SU-DHL-6 (cell line): Measurements from ENCODE around the gene TRAPPC2L.

ENCODE experiments used
- H2AFZ ChIP-seq: fragments of 200-600 bp; sonication (generic); 2 replicates; pipeline ENCODE4 v1.6.1; 2014; ENCODE audit warnings: low read depth, mild to moderate bottlenecking, moderate library complexity, mixed read lengths, antibody characterized with exemption, low read length; ENCODE audit not compliant: severe bottlenecking
- H3F3A ChIP-seq: fragments of 200-600 bp; shearing (Covaris generic); 2 replicates; pipeline ENCODE4 v1.6.0; 2016; ENCODE audit warnings: antibody characterized with exemption, mild to moderate bottlenecking; ENCODE audit not compliant: insufficient read depth
- H3K27ac ChIP-seq: fragments of 200-600 bp; sonication (generic); 2 replicates; pipeline ENCODE4 v1.5.1; 2016; ENCODE audit warnings: low read depth, mild to moderate bottlenecking, low read length, moderate library complexity, mixed read lengths
- H3K27me3 ChIP-seq: fragments of 200-600 bp; sonication (generic), shearing (Covaris generic); 2 replicates; pipeline ENCODE4 v1.6.0; 2014; ENCODE audit warnings: mild to moderate bottlenecking, low read length
- H3K36me3 ChIP-seq: fragments of 200-600 bp; sonication (generic); 2 replicates; pipeline ENCODE4 v1.6.1; 2014; ENCODE audit warnings: mild to moderate bottlenecking, low read length, mixed read lengths
- H3K4me2 ChIP-seq: fragments of 300-600, 200-600 bp; shearing (Covaris generic), sonication (generic); 2 replicates; pipeline ENCODE4 v1.6.0; 2014; ENCODE audit warnings: low read length, low read depth, mild to moderate bottlenecking; ENCODE audit not compliant: poor library complexity, severe bottlenecking
- H3K4me3 ChIP-seq: fragments of 200-600 bp; sonication (generic); 2 replicates; pipeline ENCODE4 v1.5.1; 2014; ENCODE audit warnings: antibody characterized with exemption, low read length, mild to moderate bottlenecking, mixed read lengths; ENCODE audit not compliant: insufficient read depth, poor library complexity, severe bottlenecking
- H3K79me2 ChIP-seq: fragments of 200-600 bp; sonication (generic); 2 replicates; pipeline ENCODE4 v1.6.1; 2014; ENCODE audit warnings: mild to moderate bottlenecking, low read length, moderate library complexity; ENCODE audit not compliant: insufficient read depth
- H3K9ac ChIP-seq: fragments of 200-600 bp; sonication (generic); 2 replicates; pipeline ENCODE4 v1.7.0; 2014; ENCODE audit warnings: mild to moderate bottlenecking, low read length
- H3K9me2 ChIP-seq: fragments of 200-600 bp; sonication (generic); replicated peaks from 2 replicates; pipeline ENCODE4 v1.6.1; 2014; ENCODE audit warnings: low read length; ENCODE audit not compliant: insufficient read depth
- H3K9me3 ChIP-seq: fragments of 200-600 bp; sonication (generic); 2 replicates; pipeline ENCODE4 v1.6.1; 2014; ENCODE audit warnings: low read length, mixed read lengths; ENCODE audit not compliant: insufficient read depth
- H4K20me1 ChIP-seq: fragments of 200-600 bp; sonication (generic); 2 replicates; pipeline ENCODE4 v1.6.1; 2014; ENCODE audit warnings: low read depth, mild to moderate bottlenecking, antibody characterized with exemption, low read length, moderate library complexity, mixed read lengths
- EZH2phosphoT487 ChIP-seq: fragments of 200-600 bp; sonication (generic), shearing (Covaris generic); conservative IDR thresholded peaks from 2 replicates; pipeline ENCODE4 v1.6.1; 2018; ENCODE audit warnings: mild to moderate bottlenecking, antibody characterized with exemption, low read length, moderate library complexity, mixed read lengths
- TF ChIP-seq, protein P1 (sequence below): fragments of 200-600 bp; sonication (generic); IDR thresholded peaks from one replicate; pipeline ENCODE4 v1.5.1; 2017; ENCODE audit warnings: antibody characterized with exemption, mild to moderate bottlenecking, low read length, moderate library complexity; ENCODE audit not compliant: insufficient read depth, poor library complexity, severe bottlenecking

Gene TRAPPC2L

DNA sequence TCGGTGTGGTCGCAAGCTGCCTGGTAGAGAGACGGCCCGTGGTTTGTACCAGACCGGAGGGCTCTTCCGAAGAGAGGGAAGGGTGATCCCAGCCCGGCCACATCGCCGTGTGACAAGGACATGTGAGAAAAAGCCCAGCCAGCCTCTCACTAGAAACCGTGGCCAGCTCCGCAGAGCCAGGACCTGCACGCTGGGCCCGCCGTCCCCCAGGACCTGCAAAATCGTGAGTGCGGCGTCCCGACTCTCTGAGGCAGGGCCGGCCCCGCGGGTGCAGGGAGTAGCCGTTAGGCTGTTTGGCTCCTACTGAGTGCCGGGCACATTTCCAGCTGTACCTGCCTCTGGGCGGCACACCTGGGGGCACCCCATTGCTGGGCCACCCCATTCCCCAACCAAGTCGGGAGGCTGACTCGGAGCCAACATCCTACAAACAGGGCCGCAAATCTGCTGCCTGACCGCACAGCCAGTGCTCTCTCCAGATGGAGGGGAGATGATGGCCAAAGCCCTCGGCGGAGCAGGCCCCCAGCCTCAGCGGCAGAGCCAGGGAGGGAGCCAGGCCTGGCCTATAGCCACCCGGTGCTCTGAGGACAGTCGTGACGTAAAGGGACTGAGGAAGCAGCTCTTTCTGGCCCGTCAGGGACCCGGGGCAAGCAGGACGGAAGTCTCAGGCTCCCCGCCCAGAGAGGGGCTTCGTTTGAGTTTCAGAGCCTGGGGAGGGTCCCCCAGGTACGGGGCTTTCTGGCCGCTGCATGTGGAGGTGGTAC is 43.2 kb downstream of the TRAPPC2L start:
- Histone ChIP-seq H3K4me2 (no peak overlapping the region), H4K20me1 (no peaks in the 10 kb centered on the region; the same call in 1 of the 2 replicates), H3K36me3 (no peaks in the 10 kb centered on the region), H3K27me3 (no peaks in the 10 kb centered on the region), H2AFZ (no peak overlapping the region), H3K27ac (no peak overlapping the region), H3K79me2 (peaks cover 33% of the 10 kb centered on the region; the same call in 1 of the 2 replicates), H3K9me3 (no peaks in the 10 kb centered on the region), H3K9ac (no peak overlapping the region), H3K4me3 (no peak overlapping the region), H3K9me2 (no peaks in the 10 kb centered on the region), H3F3A (no peaks in the 10 kb centered on the region)
- no peak for TF ChIP-seq EZH2phosphoT487
- TF ChIP-seq, protein P1, sequence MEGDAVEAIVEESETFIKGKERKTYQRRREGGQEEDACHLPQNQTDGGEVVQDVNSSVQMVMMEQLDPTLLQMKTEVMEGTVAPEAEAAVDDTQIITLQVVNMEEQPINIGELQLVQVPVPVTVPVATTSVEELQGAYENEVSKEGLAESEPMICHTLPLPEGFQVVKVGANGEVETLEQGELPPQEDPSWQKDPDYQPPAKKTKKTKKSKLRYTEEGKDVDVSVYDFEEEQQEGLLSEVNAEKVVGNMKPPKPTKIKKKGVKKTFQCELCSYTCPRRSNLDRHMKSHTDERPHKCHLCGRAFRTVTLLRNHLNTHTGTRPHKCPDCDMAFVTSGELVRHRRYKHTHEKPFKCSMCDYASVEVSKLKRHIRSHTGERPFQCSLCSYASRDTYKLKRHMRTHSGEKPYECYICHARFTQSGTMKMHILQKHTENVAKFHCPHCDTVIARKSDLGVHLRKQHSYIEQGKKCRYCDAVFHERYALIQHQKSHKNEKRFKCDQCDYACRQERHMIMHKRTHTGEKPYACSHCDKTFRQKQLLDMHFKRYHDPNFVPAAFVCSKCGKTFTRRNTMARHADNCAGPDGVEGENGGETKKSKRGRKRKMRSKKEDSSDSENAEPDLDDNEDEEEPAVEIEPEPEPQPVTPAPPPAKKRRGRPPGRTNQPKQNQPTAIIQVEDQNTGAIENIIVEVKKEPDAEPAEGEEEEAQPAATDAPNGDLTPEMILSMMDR = no peak

DNA sequence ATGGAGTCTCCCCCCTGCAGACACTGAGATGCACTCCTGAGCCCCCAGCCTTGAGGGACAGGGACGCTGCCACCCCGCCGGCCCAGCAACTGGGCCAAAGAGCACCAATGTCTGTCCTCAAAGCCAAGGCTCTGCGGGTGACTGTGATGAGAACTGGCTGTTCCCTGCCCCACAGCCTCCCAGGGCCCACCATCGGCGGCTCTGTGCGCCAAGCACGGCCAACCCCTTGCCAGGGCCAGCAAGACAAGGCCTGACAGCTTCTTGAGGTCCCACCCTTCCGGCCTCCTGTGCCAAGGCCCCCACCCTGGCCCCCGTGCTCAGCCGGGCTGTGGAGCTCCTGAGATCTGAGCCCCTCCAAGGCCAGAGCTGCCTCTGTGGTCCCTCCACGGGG is 43.7 kb downstream of the TRAPPC2L start:
- Histone ChIP-seq H3K27me3 (no peaks in the 10 kb centered on the region), H2AFZ (no peak overlapping the region), H4K20me1 (no peaks in the 10 kb centered on the region; the same call in 1 of the 2 replicates), H3K9ac (no peak overlapping the region), H3K79me2 (peaks cover 37% of the 10 kb centered on the region), H3K36me3 (no peaks in the 10 kb centered on the region), H3K4me2 (no peak overlapping the region), H3K9me2 (no peaks in the 10 kb centered on the region), H3K9me3 (no peaks in the 10 kb centered on the region), H3K4me3 (no peak overlapping the region), H3K27ac (no peak overlapping the region), H3F3A (no peaks in the 10 kb centered on the region)
- TF ChIP-seq EZH2phosphoT487 = no peak
- TF ChIP-seq, protein P1 = no peak

DNA sequence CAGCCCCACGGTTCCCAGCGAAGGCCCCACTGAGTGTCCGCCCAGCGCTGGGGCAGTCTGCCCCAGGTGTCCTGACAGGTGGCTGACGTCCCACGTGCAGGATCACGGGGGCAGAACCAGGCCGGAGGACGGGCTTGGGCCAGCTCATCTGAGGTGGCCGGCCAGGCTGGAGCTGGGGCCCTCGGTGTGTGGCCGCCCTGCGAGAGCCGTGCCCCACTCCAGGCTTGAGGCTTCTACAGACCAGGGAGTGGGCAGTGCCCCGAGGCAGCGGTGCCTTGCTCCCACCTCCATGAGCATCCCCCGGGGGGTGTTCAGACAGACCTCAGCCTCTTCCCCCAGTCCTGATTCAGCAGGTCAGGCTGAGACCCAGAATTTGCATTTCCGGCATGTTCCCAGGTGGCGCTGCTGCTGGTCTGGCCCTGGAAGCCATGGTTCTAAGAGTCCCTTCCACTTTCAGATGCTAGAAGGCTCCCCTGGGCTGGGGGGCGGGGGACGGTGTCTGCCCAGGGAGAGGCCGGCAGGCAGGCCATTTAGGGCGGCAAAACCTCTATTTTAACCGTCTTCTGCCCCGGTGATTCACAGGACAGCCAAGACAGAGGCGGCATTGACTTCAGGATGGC is 44.9 kb downstream of the TRAPPC2L start:
- Histone ChIP-seq H3K27ac (no peak overlapping the region), H2AFZ (no peak overlapping the region), H3K79me2 (peaks cover 48% of the 10 kb centered on the region), H3K9ac (no peak overlapping the region), H3K9me3 (no peaks in the 10 kb centered on the region), H3K4me3 (no peak overlapping the region), H3K27me3 (no peaks in the 10 kb centered on the region), H3K9me2 (no peaks in the 10 kb centered on the region), H3K36me3 (no peaks in the 10 kb centered on the region), H3K4me2 (no peak overlapping the region), H4K20me1 (peaks cover 4% of the 10 kb centered on the region; the same call in 1 of the 2 replicates), H3F3A (no peaks in the 10 kb centered on the region)
- TF ChIP-seq, protein P1 = no peak
- no peak for TF ChIP-seq EZH2phosphoT487
